BLaER1 treated with 17β-estradiol and CSF1 and Interleukin-3, amounts not matched to agents 10 nM and 100 nM (cell line): ENCODE data around the gene AREL1.

Experiments
- H3K27ac ChIP-seq, 11 experiments: shearing (Covaris generic); formaldehyde crosslinking; 2 replicates each; pipeline ENCODE4 v1.8.1; 2022
- H3K27me3 ChIP-seq, 11 experiments: shearing (Covaris generic); formaldehyde crosslinking; 2 replicates each; pipeline ENCODE4 v1.8.1; 2022
- H3K36me3 ChIP-seq, 11 experiments: shearing (Covaris generic); formaldehyde crosslinking; 2 replicates each; pipeline ENCODE4 v1.8.1; 2022
- H3K4me1 ChIP-seq, 10 experiments: shearing (Covaris generic); formaldehyde crosslinking; 2 replicates each; pipeline ENCODE4 v1.8.1; 2022
- H3K4me2 ChIP-seq, 11 experiments: shearing (Covaris generic); formaldehyde crosslinking; 2 replicates each; pipeline ENCODE4 v1.8.1; 2022
- H3K4me3 ChIP-seq, 10 experiments: shearing (Covaris generic); formaldehyde crosslinking; 2 replicates each; pipeline ENCODE4 v1.8.1; 2022
- H3K9ac ChIP-seq, 11 experiments: shearing (Covaris generic); formaldehyde crosslinking; 2 replicates each; pipeline ENCODE4 v1.8.1; 2022
- H3K9me3 ChIP-seq, 11 experiments: shearing (Covaris generic); formaldehyde crosslinking; replicated peaks in 1 of 11; 2 replicates each; pipeline ENCODE4 v1.8.1; 2022
- H4K20me1 ChIP-seq, 11 experiments: shearing (Covaris generic); formaldehyde crosslinking; 2 replicates each; pipeline ENCODE4 v1.8.1; 2022
- Cebpa-rat ChIP-seq, 11 experiments: shearing (Covaris generic); IDR thresholded peaks; 2 replicates each; pipeline ENCODE4 v1.8.1; 2022

AREL1 gene

GRCh38 chr14:74705613-74706500 lies 7.0 kb downstream of the AREL1 start:
- H3K27me3 ChIP-seq, result no peaks in the 10 kb centered on the region
- no peak for TF ChIP-seq Cebpa-rat (IDR thresholded peaks at IDR 0.05)
- H3K4me1 ChIP-seq, result peaks cover 0 to 22% (median 5%) of the 10 kb centered on the region in 10 experiments; a peak in 12 of 20 replicates
- peaks cover 0 to 99% (median 41%) of the 10 kb centered on the region in 11 experiments; a peak in 16 of 22 replicates for H4K20me1 ChIP-seq
- H3K9me3 ChIP-seq, result peaks cover 23 to 37% (median 32%) of the 10 kb centered on the region in 11 experiments
- no peak overlapping the region for H3K27ac ChIP-seq
- H3K9ac ChIP-seq, result no peak overlapping the region
- no peak overlapping the region for H3K4me3 ChIP-seq
- peaks cover 30 to 41% (median 35%) of the 10 kb centered on the region in 11 experiments for H3K36me3 ChIP-seq
- peak overlapping the region in 1 of 11 experiments; percentile 1; a peak in 1 of 22 replicates for H3K4me2 ChIP-seq

GRCh38 chr14:74704656-74705055 lies 8.2 kb downstream of the AREL1 start:
- no peaks in the 10 kb centered on the region for H3K27me3 ChIP-seq
- no peak for TF ChIP-seq Cebpa-rat (IDR thresholded peaks at IDR 0.05)
- H3K4me2 ChIP-seq, result no peak overlapping the region
- peaks cover 23 to 38% (median 32%) of the 10 kb centered on the region in 11 experiments for H3K9me3 ChIP-seq
- H3K9ac ChIP-seq, result no peak overlapping the region
- H3K4me1 ChIP-seq, result peaks cover 0 to 11% (median 0%) of the 10 kb centered on the region in 10 experiments; a peak in 3 of 20 replicates
- peaks cover 4 to 99% (median 31%) of the 10 kb centered on the region in 11 experiments; a peak in 17 of 22 replicates for H4K20me1 ChIP-seq
- no peak overlapping the region for H3K27ac ChIP-seq
- no peak overlapping the region for H3K4me3 ChIP-seq
- H3K36me3 ChIP-seq, result peaks cover 33 to 49% (median 41%) of the 10 kb centered on the region in 11 experiments

GRCh38 chr14:74703043-74703442 lies 9.8 kb downstream of the AREL1 start:
- Histone ChIP-seq H3K4me1 (peaks cover 0 to 23% (median 0%) of the 10 kb centered on the region in 10 experiments; a peak in 4 of 20 replicates), H3K4me2 (no peak overlapping the region), H3K27ac (no peak overlapping the region), H3K36me3 (peaks cover 33 to 60% (median 49%) of the 10 kb centered on the region in 11 experiments), H3K9ac (no peak overlapping the region), H3K4me3 (no peak overlapping the region), H4K20me1 (peaks cover 6 to 99% (median 39%) of the 10 kb centered on the region in 11 experiments; a peak in 18 of 22 replicates), H3K9me3 (peaks cover 23 to 38% (median 32%) of the 10 kb centered on the region in 11 experiments), H3K27me3 (no peaks in the 10 kb centered on the region)
- TF ChIP-seq Cebpa-rat (IDR thresholded peaks at IDR 0.05), result no peak

GRCh38 chr14:74702293-74702692 lies 10.6 kb downstream of the AREL1 start:
- H3K9ac ChIP-seq, result no peak overlapping the region
- no peak overlapping the region for H3K27ac ChIP-seq
- H3K9me3 ChIP-seq, result peaks cover 23 to 38% (median 32%) of the 10 kb centered on the region in 11 experiments
- no peak for TF ChIP-seq Cebpa-rat (IDR thresholded peaks at IDR 0.05)
- H4K20me1 ChIP-seq, result peaks cover 6 to 99% (median 46%) of the 10 kb centered on the region in 11 experiments; a peak in 18 of 22 replicates
- no peak overlapping the region for H3K4me2 ChIP-seq
- peaks cover 38 to 67% (median 56%) of the 10 kb centered on the region in 11 experiments for H3K36me3 ChIP-seq
- H3K4me3 ChIP-seq, result peak overlapping the region in 2 of 10 experiments; percentile 6 to 7; a peak in 1 of 20 replicates
- peaks cover 0 to 23% (median 0%) of the 10 kb centered on the region in 10 experiments; a peak in 4 of 20 replicates for H3K4me1 ChIP-seq
- H3K27me3 ChIP-seq, result no peaks in the 10 kb centered on the region

- Histone ChIP-seq H3K4me1 (peaks cover 5 to 21% (median 7%) of the 10 kb centered on the region in 10 experiments; a peak in 9 of 20 replicates), H3K27me3 (no peaks in the 10 kb centered on the region), H4K20me1 (peaks cover 14 to 97% (median 60%) of the 10 kb centered on the region in 11 experiments; a peak in 19 of 22 replicates), H3K9ac (no peak overlapping the region), H3K36me3 (peaks cover 34 to 70% (median 57%) of the 10 kb centered on the region in 11 experiments), H3K4me2 (peak overlapping the region in 2 of 11 experiments; percentile 12 to 34; a peak in 1 of 22 replicates), H3K4me3 (no peak overlapping the region), H3K27ac (no peak overlapping the region), H3K9me3 (peaks cover 18 to 27% (median 25%) of the 10 kb centered on the region in 11 experiments)
- no peak for TF ChIP-seq Cebpa-rat (IDR thresholded peaks at IDR 0.05)
Measured at GRCh38 chr14:74698465-74698864, 14.4 kb downstream of the AREL1 start.

- Histone ChIP-seq H3K36me3 (peaks cover 29 to 70% (median 52%) of the 10 kb centered on the region in 11 experiments), H3K27ac (no peak overlapping the region), H3K4me1 (peaks cover 5 to 22% (median 7%) of the 10 kb centered on the region in 10 experiments; a peak in 9 of 20 replicates), H3K4me2 (no peak overlapping the region), H3K4me3 (no peak overlapping the region), H3K27me3 (no peaks in the 10 kb centered on the region), H4K20me1 (peaks cover 16 to 97% (median 65%) of the 10 kb centered on the region in 11 experiments; a peak in 19 of 22 replicates), H3K9ac (no peak overlapping the region), H3K9me3 (peaks cover 14 to 22% (median 20%) of the 10 kb centered on the region in 11 experiments)
- TF ChIP-seq Cebpa-rat (IDR thresholded peaks at IDR 0.05), result no peak
Measured at GRCh38 chr14:74697976-74698375, 14.9 kb downstream of the AREL1 start.

- Histone ChIP-seq H3K36me3 (peaks cover 25 to 70% (median 48%) of the 10 kb centered on the region in 11 experiments), H3K4me2 (no peak overlapping the region), H3K4me3 (no peak overlapping the region), H3K27me3 (no peaks in the 10 kb centered on the region), H3K27ac (no peak overlapping the region), H3K4me1 (peaks cover 5 to 26% (median 7%) of the 10 kb centered on the region in 10 experiments; a peak in 9 of 20 replicates), H3K9me3 (peaks cover 9 to 18% (median 16%) of the 10 kb centered on the region in 11 experiments), H3K9ac (no peak overlapping the region), H4K20me1 (peaks cover 16 to 97% (median 69%) of the 10 kb centered on the region in 11 experiments; a peak in 19 of 22 replicates)
- no peak for TF ChIP-seq Cebpa-rat (IDR thresholded peaks at IDR 0.05)
Measured at GRCh38 chr14:74697543-74697942, 15.3 kb downstream of the AREL1 start.

- peaks cover 16 to 97% (median 75%) of the 10 kb centered on the region in 11 experiments; a peak in 19 of 22 replicates for H4K20me1 ChIP-seq
- peaks cover 4 to 13% (median 10%) of the 10 kb centered on the region in 11 experiments for H3K9me3 ChIP-seq
- H3K36me3 ChIP-seq, result peaks cover 25 to 70% (median 46%) of the 10 kb centered on the region in 11 experiments
- TF ChIP-seq Cebpa-rat (IDR thresholded peaks at IDR 0.05), result no peak
- peaks cover 5 to 28% (median 7%) of the 10 kb centered on the region in 10 experiments; a peak in 9 of 20 replicates for H3K4me1 ChIP-seq
- H3K4me2 ChIP-seq, result no peak overlapping the region
- H3K27ac ChIP-seq, result no peak overlapping the region
- H3K27me3 ChIP-seq, result no peaks in the 10 kb centered on the region
- H3K4me3 ChIP-seq, result no peak overlapping the region
- H3K9ac ChIP-seq, result no peak overlapping the region
Measured at GRCh38 chr14:74697011-74697410, 15.9 kb downstream of the AREL1 start.
